SH-SY5Y (cell line): Measurements from ENCODE around the gene GAS6.

ENCODE experiments used
- GATA2 ChIP-seq: IDR thresholded peaks from 2 replicates; pipeline ENCODE4 v1.6.1; 2011; ENCODE audit warnings: mild to moderate bottlenecking, low read depth, low read length
- GATA3 ChIP-seq: IDR thresholded peaks from 2 replicates; pipeline ENCODE4 v1.6.1; 2011; ENCODE audit warnings: low read depth, mild to moderate bottlenecking, low read length, moderate library complexity

GRCh38 chr13:113845723-113846635 is 17.9 kb downstream of the GAS6 start:
- TF ChIP-seq GATA2, result no peak
- TF ChIP-seq GATA3, result no peak
